ENCODE results near the gene AP3B1. TPM values are rescaled to one million over a fixed set of nuclear protein-coding genes. Genes with fewer than 3 reads are reported as not detected.

AP3B1 gene
- polyA plus RNA-seq, 1 of the 3 experiments (the other 2 are of a cell fraction), result 18.0 TPM

DNA sequence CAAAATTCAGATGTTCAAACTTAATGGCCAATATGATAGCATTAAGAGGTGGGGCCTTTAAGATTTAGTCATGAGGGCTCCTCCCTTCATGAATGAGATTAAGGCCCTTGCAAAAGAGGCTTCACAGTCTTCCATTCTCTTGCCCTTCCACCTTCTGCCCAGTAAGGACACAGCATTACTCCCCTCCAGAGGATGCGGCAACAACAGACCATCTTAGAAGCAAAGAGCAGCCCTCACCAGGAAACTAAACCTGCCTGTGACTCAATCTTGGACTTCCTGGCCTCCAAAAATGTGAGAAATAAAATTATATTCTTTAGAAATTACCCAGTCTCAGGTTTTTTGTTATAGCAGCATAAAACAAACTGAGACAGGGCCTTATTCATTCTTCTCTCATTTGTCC, 8.2 kb downstream of the AP3B1 start:
- Histone ChIP-seq H3K9me2 (no peaks in the 10 kb centered on the region), H3F3A (replicated peaks; ENCODE audit: insufficient read depth) (peaks cover 16% of the 10 kb centered on the region), H3K9me3 (no peaks in the 10 kb centered on the region), H3K4me1 (ENCODE audit: control insufficient read depth in 1 of 2, insufficient read depth in 2 of 2, low read depth in 1 of 2, low read length in 1 of 2) (peaks cover 2 to 19% of the 10 kb centered on the region in 2 experiments; a peak in 2 of 4 replicates), H3K4me3 (ENCODE audit: low read depth in 2 of 2, low read length in 1 of 2) (no peak overlapping the region), H3K9ac (no peak overlapping the region), H3K36me3 (replicated peaks in 1 of 2; ENCODE audit: control insufficient read depth in 1 of 2, insufficient read depth in 2 of 2, low read length in 1 of 2) (peaks cover 0 to 3% of the 10 kb centered on the region in 2 experiments), H3K27ac (ENCODE audit: low read depth in 2 of 2, low read length in 1 of 2) (no peak overlapping the region), H3K79me2 (ENCODE audit: insufficient read depth) (peaks cover 99% of the 10 kb centered on the region), H4K20me1 (ENCODE audit: insufficient read depth) (peaks cover 33% of the 10 kb centered on the region), H3K4me2 (no peak overlapping the region), H3K27me3 (ENCODE audit: insufficient read depth) (no peaks in the 10 kb centered on the region), H2AFZ (ENCODE audit: low read depth) (no peak overlapping the region)
- POLR2A ChIA-PET, result no interaction called here
- WGBS (ENCODE audit: low lambda C conversion rate), result 100% methylated on average over 1 of the region's 1 CpG
- no peak for DNase-seq
- CTCF ChIA-PET, result no interaction called here
- TF ChIP-seq MXI1 (IDR thresholded peaks at IDR 0.05; ENCODE audit: low read depth, low read length) (no peak), YY1 (IDR thresholded peaks at IDR 0.05; ENCODE audit: low read depth) (no peak), TCF12 (IDR thresholded peaks at IDR 0.05) (no peak), RAD21 (IDR thresholded peaks at IDR 0.05; ENCODE audit: low read length) (no peak), JUND (IDR thresholded peaks at IDR 0.05) (no peak)
- TF ChIP-seq, protein P1, sequence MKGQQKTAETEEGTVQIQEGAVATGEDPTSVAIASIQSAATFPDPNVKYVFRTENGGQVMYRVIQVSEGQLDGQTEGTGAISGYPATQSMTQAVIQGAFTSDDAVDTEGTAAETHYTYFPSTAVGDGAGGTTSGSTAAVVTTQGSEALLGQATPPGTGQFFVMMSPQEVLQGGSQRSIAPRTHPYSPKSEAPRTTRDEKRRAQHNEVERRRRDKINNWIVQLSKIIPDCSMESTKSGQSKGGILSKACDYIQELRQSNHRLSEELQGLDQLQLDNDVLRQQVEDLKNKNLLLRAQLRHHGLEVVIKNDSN (IDR thresholded peaks at IDR 0.05; ENCODE audit: borderline replicate concordance, low read depth), result no peak
- TF ChIP-seq, protein P2, sequence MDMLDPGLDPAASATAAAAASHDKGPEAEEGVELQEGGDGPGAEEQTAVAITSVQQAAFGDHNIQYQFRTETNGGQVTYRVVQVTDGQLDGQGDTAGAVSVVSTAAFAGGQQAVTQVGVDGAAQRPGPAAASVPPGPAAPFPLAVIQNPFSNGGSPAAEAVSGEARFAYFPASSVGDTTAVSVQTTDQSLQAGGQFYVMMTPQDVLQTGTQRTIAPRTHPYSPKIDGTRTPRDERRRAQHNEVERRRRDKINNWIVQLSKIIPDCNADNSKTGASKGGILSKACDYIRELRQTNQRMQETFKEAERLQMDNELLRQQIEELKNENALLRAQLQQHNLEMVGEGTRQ (IDR thresholded peaks at IDR 0.05; ENCODE audit: borderline replicate concordance, low read depth, low read length), result no peak

DNA sequence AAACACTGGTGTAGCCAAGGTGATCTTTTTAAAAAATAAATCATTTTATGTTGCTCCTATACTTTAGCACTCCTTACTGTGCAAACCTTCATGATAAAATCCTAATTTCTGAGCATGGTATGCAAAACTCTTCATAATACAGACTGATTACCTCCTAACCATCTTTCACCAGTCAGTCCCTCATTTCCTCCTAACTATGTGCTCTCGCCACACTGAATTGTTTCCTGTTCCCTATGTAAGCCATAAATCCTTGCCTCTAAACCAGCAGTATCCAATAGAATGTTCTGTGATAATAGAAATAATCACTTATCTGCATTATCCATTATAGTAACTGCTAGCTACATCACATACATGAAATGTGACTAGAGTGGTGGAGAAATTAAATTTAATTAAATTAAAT, 10.7 kb downstream of the AP3B1 start:
- DNase-seq, result no peak
- H2AFZ ChIP-seq (ENCODE audit: low read depth), result no peak overlapping the region
- H3K4me3 ChIP-seq (ENCODE audit: low read depth in 2 of 2, low read length in 1 of 2), result no peak overlapping the region
- H3K27me3 ChIP-seq (ENCODE audit: insufficient read depth), result no peaks in the 10 kb centered on the region
- H3K9me3 ChIP-seq, result no peaks in the 10 kb centered on the region
- H4K20me1 ChIP-seq (ENCODE audit: insufficient read depth), result peaks cover 39% of the 10 kb centered on the region
- ChIA-PET POLR2A (no interaction called here), CTCF (interaction anchor here (1.1 kb wide), 1 partner anchor 12 kb away, joined by 4 read pairs; no protein-coding TSS in a partner anchor)
- peaks cover 16% of the 10 kb centered on the region for H3F3A ChIP-seq (replicated peaks; ENCODE audit: insufficient read depth)
- H3K79me2 ChIP-seq (ENCODE audit: insufficient read depth), result peaks cover 97% of the 10 kb centered on the region
- no peak overlapping the region for H3K27ac ChIP-seq (ENCODE audit: low read depth in 2 of 2, low read length in 1 of 2)
- WGBS (ENCODE audit: low lambda C conversion rate), result 93% methylated on average over 1 of the region's 1 CpG
- no peaks in the 10 kb centered on the region for H3K36me3 ChIP-seq (replicated peaks in 1 of 2; ENCODE audit: control insufficient read depth in 1 of 2, insufficient read depth in 2 of 2, low read length in 1 of 2)
- peaks cover 2 to 12% of the 10 kb centered on the region in 2 experiments; a peak in 2 of 4 replicates for H3K4me1 ChIP-seq (ENCODE audit: control insufficient read depth in 1 of 2, insufficient read depth in 2 of 2, low read depth in 1 of 2, low read length in 1 of 2)
- H3K9me2 ChIP-seq, result no peaks in the 10 kb centered on the region
- no peak overlapping the region for H3K4me2 ChIP-seq
- TF ChIP-seq TEAD4 (IDR thresholded peaks at IDR 0.05; ENCODE audit: borderline replicate concordance, insufficient read depth), result no peak
- TF ChIP-seq GABPA (IDR thresholded peaks at IDR 0.05; ENCODE audit: low read depth), result no peak
- no peak for TF ChIP-seq CHD2 (IDR thresholded peaks at IDR 0.05; ENCODE audit: low read length, partially characterized antibody)
- no peak for TF ChIP-seq RCOR1 (IDR thresholded peaks at IDR 0.05; ENCODE audit: low read length)
- TF ChIP-seq ELF1 (IDR thresholded peaks at IDR 0.05), result no peak
- TF ChIP-seq JUND (IDR thresholded peaks at IDR 0.05), result no peak
- TF ChIP-seq EP300 (IDR thresholded peaks at IDR 0.05; ENCODE audit: borderline replicate concordance in 1 of 2, low read depth in 1 of 2, low read length in 1 of 2), result no peak
- no peak for TF ChIP-seq MXI1 (IDR thresholded peaks at IDR 0.05; ENCODE audit: low read depth, low read length)
- TF ChIP-seq TCF12 (IDR thresholded peaks at IDR 0.05), result no peak
- no peak for TF ChIP-seq POLR2AphosphoS5 (IDR thresholded peaks at IDR 0.05; ENCODE audit: low read depth, low read length)
- TF ChIP-seq FOXJ3 (CRISPR knock-in tag; IDR thresholded peaks at IDR 0.05), result no peak
- no peak for TF ChIP-seq NFIC (IDR thresholded peaks at IDR 0.05; ENCODE audit: borderline replicate concordance)
- TF ChIP-seq, protein P3, sequence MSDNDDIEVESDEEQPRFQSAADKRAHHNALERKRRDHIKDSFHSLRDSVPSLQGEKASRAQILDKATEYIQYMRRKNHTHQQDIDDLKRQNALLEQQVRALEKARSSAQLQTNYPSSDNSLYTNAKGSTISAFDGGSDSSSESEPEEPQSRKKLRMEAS (IDR thresholded peaks at IDR 0.05; ENCODE audit: low read depth), result no peak
- no peak for TF ChIP-seq GATA2 (CRISPR knock-in tag; IDR thresholded peaks at IDR 0.05)
- TF ChIP-seq, protein P4, sequence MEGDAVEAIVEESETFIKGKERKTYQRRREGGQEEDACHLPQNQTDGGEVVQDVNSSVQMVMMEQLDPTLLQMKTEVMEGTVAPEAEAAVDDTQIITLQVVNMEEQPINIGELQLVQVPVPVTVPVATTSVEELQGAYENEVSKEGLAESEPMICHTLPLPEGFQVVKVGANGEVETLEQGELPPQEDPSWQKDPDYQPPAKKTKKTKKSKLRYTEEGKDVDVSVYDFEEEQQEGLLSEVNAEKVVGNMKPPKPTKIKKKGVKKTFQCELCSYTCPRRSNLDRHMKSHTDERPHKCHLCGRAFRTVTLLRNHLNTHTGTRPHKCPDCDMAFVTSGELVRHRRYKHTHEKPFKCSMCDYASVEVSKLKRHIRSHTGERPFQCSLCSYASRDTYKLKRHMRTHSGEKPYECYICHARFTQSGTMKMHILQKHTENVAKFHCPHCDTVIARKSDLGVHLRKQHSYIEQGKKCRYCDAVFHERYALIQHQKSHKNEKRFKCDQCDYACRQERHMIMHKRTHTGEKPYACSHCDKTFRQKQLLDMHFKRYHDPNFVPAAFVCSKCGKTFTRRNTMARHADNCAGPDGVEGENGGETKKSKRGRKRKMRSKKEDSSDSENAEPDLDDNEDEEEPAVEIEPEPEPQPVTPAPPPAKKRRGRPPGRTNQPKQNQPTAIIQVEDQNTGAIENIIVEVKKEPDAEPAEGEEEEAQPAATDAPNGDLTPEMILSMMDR (IDR thresholded peaks at IDR 0.05), result no peak
- no peak for TF ChIP-seq NRF1 (IDR thresholded peaks at IDR 0.05; ENCODE audit: low read depth, low read length)
- TF ChIP-seq, protein P2 (IDR thresholded peaks at IDR 0.05; ENCODE audit: borderline replicate concordance, low read depth, low read length), result no peak
- no peak for TF ChIP-seq SIN3A (IDR thresholded peaks at IDR 0.05; ENCODE audit: borderline replicate concordance, low read depth, low read length)
- H3K9ac ChIP-seq, result no peak overlapping the region
